GM12878 (cell line): Measurements from ENCODE around the gene ZCCHC17. TPM values are rescaled to one million over a fixed set of nuclear protein-coding genes. Genes with fewer than 3 reads are reported as not detected.

ENCODE experiments used
- ATAC-seq: fragments of 200-7000 bp; cut with Tn5 transposase; 3 replicates; pipeline ENCODE4 v1.9.1; 2020; ENCODE audit warnings: mild to moderate bottlenecking, moderate library complexity
- BruUV-seq: library from RNA; stranded (reverse); fragments of 400-500 nt; replicated peaks from 2 replicates; lab custom pipeline; 2021; lab: Mats Ljungman, UMichigan
- CTCF ChIA-PET: fragments of 300-600 bp; sonication (Branson Sonifier 250); formaldehyde crosslinking; extraction: SDS; loops from one replicate; lab custom pipeline; 2021; ENCODE audit warnings: inconsistent platforms; lab: Yijun Ruan, JAX
- POLR2A ChIA-PET: fragments of 350-600 bp; formaldehyde crosslinking; extraction: SDS; loops from one replicate; lab custom pipeline; 2021; ENCODE audit warnings: inconsistent platforms; lab: Charles Lee
- RAD21 ChIA-PET: fragments of 300-600 bp; sonication (Branson Sonifier 250); formaldehyde crosslinking; loops from one replicate; lab custom pipeline; 2023; ENCODE audit warnings: antibody characterized with exemption; ENCODE audit not compliant: unreplicated experiment; lab: Charles Lee
- SMC1A ChIA-PET: fragments of 300-600 bp; sonication (Branson Sonifier 250); formaldehyde crosslinking; loops from one replicate; lab custom pipeline; 2023; ENCODE audit not compliant: unreplicated experiment, uncharacterized antibody; lab: Charles Lee
- DNase-seq: peaks from one replicate; pipeline ENCODE4 v3.0.0-alpha.2; 2011; ENCODE audit warnings: low read depth, low spot score
- FAIRE-seq: peaks from 3 replicates; lab custom pipeline; 2011; peaks lifted over from hg19 to GRCh38; lab: Jason Lieb, UNC
- H2AFZ ChIP-seq: 2 replicates; pipeline ENCODE4 v1.6.0; 2011; ENCODE audit warnings: low read depth, low read length, control low read depth; ENCODE audit not compliant: control insufficient read depth
- H3K27ac ChIP-seq: 2 replicates; pipeline ENCODE4 v1.5.1; 2011; ENCODE audit warnings: control low read depth; ENCODE audit not compliant: control insufficient read depth, insufficient read depth
- H3K27me3 ChIP-seq, 2 experiments: replicated peaks in 1 of 2; 2 replicates each; pipeline versions ENCODE4 v1.6.0 to v1.6.1; 2011; ENCODE audit warnings: low read length in 1 of 2; ENCODE audit not compliant: control insufficient read depth in 2 of 2, insufficient read depth in 2 of 2
- H3K36me3 ChIP-seq, 2 experiments: 2 replicates each; pipeline ENCODE4 v1.5.1; 2011; ENCODE audit warnings: low read length in 1 of 2; ENCODE audit not compliant: control insufficient read depth in 2 of 2, insufficient read depth in 2 of 2
- H3K4me1 ChIP-seq: 2 replicates; pipeline ENCODE4 v1.6.1; 2011; ENCODE audit warnings: mild to moderate bottlenecking, low read length, moderate library complexity, mixed read lengths; ENCODE audit not compliant: control insufficient read depth, insufficient read depth
- H3K4me2 ChIP-seq: 2 replicates; pipeline ENCODE4 v1.6.0; 2011; ENCODE audit warnings: control low read depth; ENCODE audit not compliant: control insufficient read depth, insufficient read depth
- H3K4me3 ChIP-seq: fragments of 200-600 bp; sonication (generic); 2 replicates; pipeline ENCODE4 v1.5.1; 2016
- H3K79me2 ChIP-seq: 2 replicates; pipeline ENCODE4 v1.6.0; 2011; ENCODE audit warnings: low read length; ENCODE audit not compliant: control insufficient read depth, insufficient read depth
- H3K9ac ChIP-seq: 2 replicates; pipeline ENCODE4 v1.8.0; 2011; ENCODE audit warnings: low read length, control low read depth, mixed read lengths; ENCODE audit not compliant: control insufficient read depth, insufficient read depth
- H3K9me3 ChIP-seq: replicated peaks from 3 replicates; pipeline ENCODE4 v1.5.1; 2011; ENCODE audit warnings: mild to moderate bottlenecking, low read length; ENCODE audit not compliant: control insufficient read depth, insufficient read depth
- H4K20me1 ChIP-seq: 2 replicates; pipeline ENCODE4 v1.6.0; 2011; ENCODE audit not compliant: control insufficient read depth, insufficient read depth
- ETV6 ChIP-seq, 2 experiments: fragments of 450-650 bp in 1 of 2; IDR thresholded peaks in 1 of 2; conservative IDR thresholded peaks in 1 of 2; 2 replicates each; pipeline ENCODE4 v1.6.1; 2014; ENCODE audit warnings: antibody characterized with exemption in 1 of 2, borderline replicate concordance in 1 of 2, low read depth in 1 of 2, mild to moderate bottlenecking in 1 of 2, moderate library complexity in 1 of 2
- IKZF1 ChIP-seq: fragments of 450-650 bp; conservative IDR thresholded peaks from 2 replicates; pipeline ENCODE4 v1.6.1; 2017; ENCODE audit warnings: antibody characterized with exemption, mild to moderate bottlenecking
- IRF4 ChIP-seq: IDR thresholded peaks from 2 replicates; pipeline ENCODE4 v1.6.1; 2011; ENCODE audit warnings: low read depth, low read length
- MEF2B ChIP-seq: fragments of 450-650 bp; IDR thresholded peaks from 2 replicates; pipeline ENCODE4 v1.6.1; 2018; ENCODE audit warnings: mild to moderate bottlenecking, moderate library complexity; ENCODE audit not compliant: partially characterized antibody, poor library complexity, severe bottlenecking
- RBBP5 ChIP-seq: fragments of 200-600 bp; sonication (generic); conservative IDR thresholded peaks from 2 replicates; pipeline ENCODE4 v1.6.1; 2016
- RELB ChIP-seq: fragments of 450-650 bp; IDR thresholded peaks from 2 replicates; pipeline ENCODE4 v1.6.1; 2017; ENCODE audit warnings: low read depth, mild to moderate bottlenecking, moderate library complexity
- REST ChIP-seq: IDR thresholded peaks from 2 replicates; pipeline ENCODE4 v1.6.1; 2012; ENCODE audit warnings: mild to moderate bottlenecking, low read depth, low read length
- TAF1 ChIP-seq: IDR thresholded peaks from 2 replicates; pipeline ENCODE4 v1.6.1; 2011; ENCODE audit warnings: mild to moderate bottlenecking, low read depth, low read length, borderline replicate concordance
- WGBS: methylation state at CpG from one replicate; pipeline ENCODE4 v1.1.6; 2016; ENCODE audit warnings: low lambda C conversion rate; ENCODE audit not compliant: insufficient replicate concordance, insufficient coverage; ENCODE audit errors: missing lambda C conversion rate; 5-methylcytosine and 5-hydroxymethylcytosine counted together
- in situ Hi-C: fragments of 300-500 bp; cut with MboI; formaldehyde crosslinking; loops from 9 replicates; pipeline ENCODE4 v1.14.3; 2018; ENCODE audit warnings: mixed read lengths
- intact Hi-C: fragments of 100-400 bp; cut with micrococcal nuclease; formaldehyde crosslinking; loops from one replicate; pipeline ENCODE4 v1.14.2; 2022; ENCODE audit not compliant: unreplicated experiment
- polyA plus RNA-seq, 11 experiments: library from polyadenylated mRNA; depleted of rRNA in 4 of 11; unstranded in 6 of 11; stranded (reverse) in 5 of 11; fragments of >200 nt; fragmentation: Nextera tagmentation in 4 of 11; fragmentation: Illumina TruSeq in 1 of 11; extraction: Ambion mirVana in 4 of 11; extraction: Trizol in 1 of 11; gene quantifications; 1 replicate in 1 of 11; 2 replicates in 10 of 11; pipeline versions ENCODE4 v1.2.1 to v1.2.3, GENCODE V29; 2011 to 2016; ENCODE audit warnings: inconsistent platforms in 2 of 11, missing spikeins in 2 of 11, low read depth in 1 of 11
- total RNA-seq, 4 experiments: library from RNA; depleted of rRNA in 3 of 4; stranded (reverse); fragments of >200 nt in 3 of 4; fragmentation: Illumina TruSeq in 1 of 4; extraction: Trizol in 1 of 4; gene quantifications; 2 replicates each; pipeline versions ENCODE4 v1.2.1 to v1.2.3, GENCODE V29; 2013 to 2021

Gene ZCCHC17
- total and polyA plus RNA-seq, 10 of the 15 experiments (the other 5 are each of a cell fraction or from before 2014, with no cell fraction given), result 22.3 to 86.3 (median 47.0) TPM

- ATAC-seq, result no peak
- Histone ChIP-seq H3K27ac (no peak overlapping the region), H3K4me2 (no peak overlapping the region), H4K20me1 (no peaks in the 10 kb centered on the region), H2AFZ (no peak overlapping the region), H3K4me3 (no peak overlapping the region), H3K9me3 (no peaks in the 10 kb centered on the region), H3K79me2 (no peaks in the 10 kb centered on the region), H3K27me3 (no peaks in the 10 kb centered on the region), H3K4me1 (no peaks in the 10 kb centered on the region), H3K36me3 (peaks cover 0 to 6% of the 10 kb centered on the region in 2 experiments), H3K9ac (no peak overlapping the region)
- in situ Hi-C loops (no loop called here), intact Hi-C loops (no loop called here)
- SMC1A ChIA-PET, result interaction anchor here (0.6 to 1.6 kb wide), 2 partner anchors 8 to 458 kb away, joined by 3 to 9 read pairs; no protein-coding TSS in a partner anchor
- no TSS peak for BruUV-seq
- DNase-seq, result no peak
- WGBS, result 96% methylated on average over 3 of the region's 3 CpGs
- POLR2A ChIA-PET, result no interaction called here
- FAIRE-seq, result no peak
- TF ChIP-seq REST (no peak), MEF2B (no peak), RELB (no peak), IKZF1 (no peak), ETV6 (conservative IDR thresholded peaks at IDR 0.05 in 1 of 2, IDR thresholded peaks at IDR 0.05 in 1 of 2; ENCODE audit: borderline replicate concordance in 1 of 2, low read depth in 1 of 2) (no peak), TAF1 (no peak), IRF4 (no peak), RBBP5 (no peak)
- RAD21 ChIA-PET, result no interaction called here
- CTCF ChIA-PET, result interaction anchor here (1.3 to 2.3 kb wide), 2 partner anchors 25 to 30 kb away, joined by 3 to 9 read pairs; no protein-coding TSS in a partner anchor
Observed at GRCh38 chr1:31368611-31369107, 71.8 kb downstream of the ZCCHC17 start.
